Measurements from ENCODE around the gene SLC13A4. TPM values are rescaled to one million over a fixed set of nuclear protein-coding genes. Genes with fewer than 3 reads are reported as not detected.

Gene SLC13A4
- total and polyA plus RNA-seq, 2 of the 4 experiments (the other 2 are of a cell fraction), result 0.10 TPM; not detected in 1

DNA sequence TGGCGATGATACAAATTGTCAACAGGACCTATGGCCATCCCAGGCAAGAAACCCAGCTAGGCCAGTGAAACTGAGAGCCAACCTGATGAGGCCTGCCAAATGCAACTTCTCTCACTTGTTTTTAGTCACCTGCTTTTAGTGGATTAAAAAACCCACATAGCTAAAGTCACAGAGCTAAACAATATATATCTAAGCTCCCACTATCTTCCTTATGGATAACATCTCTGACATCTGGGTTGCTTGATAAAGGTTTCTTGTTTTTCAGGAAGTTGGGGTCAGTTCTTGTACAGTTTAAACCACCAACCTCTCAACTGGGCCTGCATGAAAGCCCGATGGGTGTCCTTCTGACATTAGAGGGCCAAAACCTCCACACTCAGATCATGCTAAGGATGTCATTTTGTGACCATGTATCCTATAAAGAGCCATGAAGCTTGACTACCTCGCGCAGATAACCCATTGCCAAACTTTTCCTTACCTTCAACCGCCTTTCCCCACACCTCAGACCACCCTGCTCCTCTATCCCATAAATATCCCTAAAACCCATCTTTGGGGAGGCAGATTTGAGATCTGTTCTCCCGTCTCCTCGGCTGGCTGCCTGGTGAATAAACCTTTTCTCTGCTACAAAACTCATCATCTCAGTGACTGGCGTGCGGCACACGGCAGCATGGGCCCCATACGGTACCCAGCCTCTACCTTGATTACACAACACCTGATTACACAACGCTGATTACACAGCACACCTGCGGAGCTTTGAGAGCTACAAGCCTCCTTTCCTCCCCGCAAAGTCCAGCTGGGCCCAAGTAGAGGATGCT, 66.5 kb downstream of the SLC13A4 start:
- peak overlapping the region; percentile 72; the same call in 1 of the 2 replicates for H4K91ac ChIP-seq (ENCODE audit: insufficient read depth, low read depth, low read length)
- TF ChIP-seq RCOR1 (IDR thresholded peaks at IDR 0.05; ENCODE audit: insufficient replicate concordance, low read length) (no peak), CEBPB (IDR thresholded peaks at IDR 0.05; ENCODE audit: low read depth, low read length) (peak; percentile 80)
- TF ChIP-seq, protein P1, sequence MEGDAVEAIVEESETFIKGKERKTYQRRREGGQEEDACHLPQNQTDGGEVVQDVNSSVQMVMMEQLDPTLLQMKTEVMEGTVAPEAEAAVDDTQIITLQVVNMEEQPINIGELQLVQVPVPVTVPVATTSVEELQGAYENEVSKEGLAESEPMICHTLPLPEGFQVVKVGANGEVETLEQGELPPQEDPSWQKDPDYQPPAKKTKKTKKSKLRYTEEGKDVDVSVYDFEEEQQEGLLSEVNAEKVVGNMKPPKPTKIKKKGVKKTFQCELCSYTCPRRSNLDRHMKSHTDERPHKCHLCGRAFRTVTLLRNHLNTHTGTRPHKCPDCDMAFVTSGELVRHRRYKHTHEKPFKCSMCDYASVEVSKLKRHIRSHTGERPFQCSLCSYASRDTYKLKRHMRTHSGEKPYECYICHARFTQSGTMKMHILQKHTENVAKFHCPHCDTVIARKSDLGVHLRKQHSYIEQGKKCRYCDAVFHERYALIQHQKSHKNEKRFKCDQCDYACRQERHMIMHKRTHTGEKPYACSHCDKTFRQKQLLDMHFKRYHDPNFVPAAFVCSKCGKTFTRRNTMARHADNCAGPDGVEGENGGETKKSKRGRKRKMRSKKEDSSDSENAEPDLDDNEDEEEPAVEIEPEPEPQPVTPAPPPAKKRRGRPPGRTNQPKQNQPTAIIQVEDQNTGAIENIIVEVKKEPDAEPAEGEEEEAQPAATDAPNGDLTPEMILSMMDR (conservative IDR thresholded peaks at IDR 0.05; ENCODE audit: low read depth, low read length), result no peak
- ATAC-seq (ENCODE audit: low read depth) (no peak), DNase-seq (no peak)
- peak overlapping the region; percentile 49; the same call in 1 of the 2 replicates for H2AK5ac ChIP-seq (ENCODE audit: low read depth, low read length)
- peak overlapping the region; percentile 93 for H4K5ac ChIP-seq (ENCODE audit: low read depth, low read length)
- 0 out of 2 replicates have a peak overlapping the region, but pooled peaks have one; percentile 48 for H2BK120ac ChIP-seq (ENCODE audit: low read depth, low read length)
- H3K36me3 ChIP-seq (ENCODE audit: control insufficient read depth, insufficient read depth, low read length), result no peaks in the 10 kb centered on the region
- no peak overlapping the region for H3K23ac ChIP-seq (ENCODE audit: low read depth, low read length)
- in situ Hi-C loops (cut with MboI; ENCODE audit: low sequenced_read_pairs) (no loop called here), intact Hi-C loops (cut with micrococcal nuclease) (loop anchor here (2.0 to 10.0 kb wide), 3 partner anchors 39 to 1213 kb away; no protein-coding TSS in a partner anchor), dilution Hi-C loops (cut with HindIII; ENCODE audit: low sequenced_read_pairs, unreplicated experiment) (no loop called here)
- H3K9me1 ChIP-seq (ENCODE audit: insufficient read depth, low read length), result peaks cover 8% of the 10 kb centered on the region; the same call in 1 of the 2 replicates
- BruUV-seq (replicated peaks), result no TSS peak
- peak overlapping the region; percentile 78 for H3K4me2 ChIP-seq (ENCODE audit: low read depth, low read length)
- H3K27ac ChIP-seq (ENCODE audit: insufficient read depth, low read length), result peak overlapping the region; percentile 28
- H3K9me3 ChIP-seq (ENCODE audit: control insufficient read depth, insufficient read depth, low read length), result no peaks in the 10 kb centered on the region
- ChIA-PET CTCF (interaction anchor here (0.7 to 3.1 kb wide), 5 partner anchors 11 to 135 kb away, joined by 3 to 24 read pairs (median 4); no protein-coding TSS in a partner anchor), POLR2A (ENCODE audit: unreplicated experiment) (interaction anchor here (0.6 kb wide), 1 partner anchor 16 kb away, joined by 3 read pairs; no protein-coding TSS in a partner anchor)
- H4K20me1 ChIP-seq (ENCODE audit: insufficient read depth, low read length), result 0 out of 2 replicates have a peak, but pooled peaks cover 3% of the 10 kb centered on the region
- no peak overlapping the region for H3K56ac ChIP-seq (ENCODE audit: extremely low read depth, insufficient read depth, low read length)
- H2BK15ac ChIP-seq (ENCODE audit: low read depth, low read length), result peak overlapping the region; percentile 64; the same call in 1 of the 3 replicates
- no peak overlapping the region for H2BK5ac ChIP-seq (ENCODE audit: low read depth, low read length, poor library complexity, severe bottlenecking)
- peaks cover 8 to 28% of the 10 kb centered on the region in 2 experiments; a peak in 3 of 4 replicates for H3K79me1 ChIP-seq (ENCODE audit: low read depth in 1 of 2, low read length in 2 of 2)
- H3K14ac ChIP-seq (replicated peaks; ENCODE audit: low read depth, low read length), result peak overlapping the region; percentile 49
- peak overlapping the region; percentile 52 for H3K9ac ChIP-seq (ENCODE audit: low read depth, low read length)
- no peaks in the 10 kb centered on the region for H3K27me3 ChIP-seq (ENCODE audit: control insufficient read depth, insufficient read depth, low read length)
- H2AK9ac ChIP-seq (replicated peaks; ENCODE audit: low read depth, low read length, poor library complexity), result peak overlapping the region; percentile 53
- peak overlapping the region; percentile 93 for H2AFZ ChIP-seq (replicated peaks; ENCODE audit: low read length, poor library complexity)
- WGBS, 2 experiments (ENCODE audit: extremely low coverage in 2 of 2, insufficient read length in 1 of 2), result no CpG with 5 or more reads among the region's 14 CpGs
- H4K8ac ChIP-seq (ENCODE audit: low read depth in 2 of 2, low read length in 2 of 2), result peak overlapping the region; percentile 95 to 97
- H2BK20ac ChIP-seq (ENCODE audit: low read depth, low read length), result peak overlapping the region; percentile 22; the same call in 1 of the 2 replicates
- peak overlapping the region; percentile 57 for H3K4ac ChIP-seq (ENCODE audit: low read depth, low read length)
- H3K18ac ChIP-seq (ENCODE audit: low read depth, low read length), result peak overlapping the region; percentile 21
- peaks cover 9% of the 10 kb centered on the region for H3K4me1 ChIP-seq (ENCODE audit: control insufficient read depth, insufficient read depth, low read length)
- H3K4me3 ChIP-seq (ENCODE audit: insufficient read depth, low read depth, low read length), result peak overlapping the region; percentile 84

Measured in IMR-90 (cell line).